Epithelial cell of esophagus (primary cell): Measurements from ENCODE around the gene ADGRG2.
"Not testable (repeated sequence)": the region's sequence is repeated elsewhere in the genome, so short reads cannot be mapped to it uniquely, and the experiment has no call there.

Experiments used
- DNase-seq: peaks from one replicate; pipeline ENCODE4 v3.0.0; 2010; ENCODE audit warnings: low read depth
- H3K4me3 ChIP-seq: 2 replicates; pipeline ENCODE4 v1.5.1; 2011; ENCODE audit warnings: mild to moderate bottlenecking, low read length, control low read depth
- CTCF ChIP-seq: IDR thresholded peaks from 2 replicates; pipeline ENCODE4 v1.5.1; 2011; ENCODE audit warnings: low read depth, mild to moderate bottlenecking, low read length, control low read depth, inconsistent platforms; ENCODE audit not compliant: insufficient read depth; ENCODE audit errors: missing control alignments

The ADGRG2 gene

GRCh38 chrX:19089555-19090040 is 32.7 kb downstream of the ADGRG2 start:
- TF ChIP-seq CTCF: no peak
- no peak overlapping the region for H3K4me3 ChIP-seq

GRCh38 chrX:19086102-19086772 is 36.0 kb downstream of the ADGRG2 start:
- no peak for TF ChIP-seq CTCF
- H3K4me3 ChIP-seq: no peak overlapping the region
- no peak for DNase-seq

More at GRCh38 chrX:19089555-19090040, 32.7 kb downstream of the ADGRG2 start:
- no peak for DNase-seq

- H3K4me3 ChIP-seq: no peak overlapping the region
- no peak for DNase-seq
- no peak for TF ChIP-seq CTCF
Measured at GRCh38 chrX:19085666-19086065, 36.6 kb downstream of the ADGRG2 start.

- no peak for DNase-seq
- no peak for TF ChIP-seq CTCF
- H3K4me3 ChIP-seq: no peak overlapping the region
Measured at GRCh38 chrX:19075754-19076153, 46.5 kb downstream of the ADGRG2 start.

- DNase-seq: peak; percentile 13
- H3K4me3 ChIP-seq: no peak overlapping the region
- TF ChIP-seq CTCF: no peak
Measured at GRCh38 chrX:19072372-19072771, 49.9 kb downstream of the ADGRG2 start.

- no peak for DNase-seq
- no peak overlapping the region for H3K4me3 ChIP-seq
- no peak for TF ChIP-seq CTCF
Measured at GRCh38 chrX:19070555-19070994, 51.7 kb downstream of the ADGRG2 start.

GRCh38 chrX:19066987-19067386 is 55.3 kb downstream of the ADGRG2 start:
- not testable (repeated sequence) for H3K4me3 ChIP-seq

GRCh38 chrX:19065535-19065934 is 56.7 kb downstream of the ADGRG2 start:
- DNase-seq: no peak
- no peak overlapping the region for H3K4me3 ChIP-seq
- no peak for TF ChIP-seq CTCF

More at GRCh38 chrX:19066987-19067386, 55.3 kb downstream of the ADGRG2 start:
- not testable (repeated sequence) for DNase-seq
